IMR-90 (cell line): ENCODE results near the gene CDA. TPM values are rescaled to one million over a fixed set of nuclear protein-coding genes. Genes with fewer than 3 reads are reported as not detected.

ENCODE experiments used
- ATAC-seq: fragments of 200-7000 bp; cut with Tn5 transposase; 2 replicates; pipeline ENCODE4 v1.9.1; 2020; ENCODE audit warnings: low read depth, mild to moderate bottlenecking, moderate library complexity
- BruUV-seq: library from RNA; stranded (reverse); fragments of 400-500 nt; replicated peaks from 2 replicates; lab custom pipeline; 2021; lab: Mats Ljungman, UMichigan
- CTCF ChIA-PET: fragments of 300-600 bp; formaldehyde crosslinking; extraction: SDS; loops from one replicate; lab custom pipeline; 2021; ENCODE audit warnings: antibody characterized with exemption; lab: Yijun Ruan, JAX
- POLR2A ChIA-PET: fragments of 300-600 bp; sonication (Branson Sonifier 250); formaldehyde crosslinking; loops from one replicate; lab custom pipeline; 2022; ENCODE audit warnings: antibody characterized with exemption; ENCODE audit not compliant: unreplicated experiment; lab: Charles Lee
- DNase-seq: peaks from one replicate; pipeline ENCODE4 v3.0.0; 2013
- H2AFZ ChIP-seq: replicated peaks from 2 replicates; pipeline ENCODE3; 2013; ENCODE audit warnings: low read length, mild to moderate bottlenecking; ENCODE audit not compliant: poor library complexity
- H2AK5ac ChIP-seq: 2 replicates; pipeline ENCODE4 v1.6.1; 2013; ENCODE audit warnings: low read depth, low read length, inconsistent platforms
- H2AK9ac ChIP-seq: replicated peaks from 2 replicates; pipeline ENCODE3; 2013; ENCODE audit warnings: mild to moderate bottlenecking, low read depth, low read length, moderate library complexity; ENCODE audit not compliant: poor library complexity
- H2BK120ac ChIP-seq: 2 replicates; pipeline ENCODE4 v1.6.1; 2013; ENCODE audit warnings: low read depth, low read length, inconsistent platforms
- H2BK15ac ChIP-seq: 3 replicates; pipeline ENCODE4 v1.6.1; 2013; ENCODE audit warnings: low read depth, low read length, inconsistent platforms
- H2BK20ac ChIP-seq: 2 replicates; pipeline ENCODE4 v1.6.1; 2013; ENCODE audit warnings: low read depth, mild to moderate bottlenecking, inconsistent platforms, low read length, moderate library complexity
- H2BK5ac ChIP-seq: 2 replicates; pipeline ENCODE4 v1.6.1; 2013; ENCODE audit warnings: mild to moderate bottlenecking, low read depth, low read length, inconsistent platforms; ENCODE audit not compliant: poor library complexity, severe bottlenecking
- H3K14ac ChIP-seq: replicated peaks from 2 replicates; pipeline ENCODE4 v1.6.1; 2013; ENCODE audit warnings: low read depth, low read length, inconsistent platforms
- H3K18ac ChIP-seq: 2 replicates; pipeline ENCODE4 v1.6.1; 2013; ENCODE audit warnings: low read depth, low read length, control low read depth
- H3K23ac ChIP-seq: 2 replicates; pipeline ENCODE4 v1.6.1; 2013; ENCODE audit warnings: low read depth, low read length, inconsistent platforms
- H3K27ac ChIP-seq: 2 replicates; pipeline ENCODE4 v1.5.1; 2013; ENCODE audit warnings: mild to moderate bottlenecking, control low read depth, low read length; ENCODE audit not compliant: insufficient read depth
- H3K27me3 ChIP-seq: 2 replicates; pipeline ENCODE4 v1.6.1; 2013; ENCODE audit warnings: low read length; ENCODE audit not compliant: control insufficient read depth, insufficient read depth
- H3K36me3 ChIP-seq: 2 replicates; pipeline ENCODE4 v1.6.1; 2013; ENCODE audit warnings: low read length, mixed read lengths; ENCODE audit not compliant: control insufficient read depth, insufficient read depth
- H3K4ac ChIP-seq: 2 replicates; pipeline ENCODE4 v1.6.1; 2013; ENCODE audit warnings: low read depth, low read length, inconsistent platforms
- H3K4me1 ChIP-seq: 2 replicates; pipeline ENCODE4 v1.6.1; 2013; ENCODE audit warnings: low read length, mixed read lengths; ENCODE audit not compliant: control insufficient read depth, insufficient read depth
- H3K4me2 ChIP-seq: 2 replicates; pipeline ENCODE4 v1.6.1; 2013; ENCODE audit warnings: low read depth, mild to moderate bottlenecking, control low read depth, low read length, moderate library complexity
- H3K4me3 ChIP-seq: 2 replicates; pipeline ENCODE4 v1.5.1; 2013; ENCODE audit warnings: low read depth, mild to moderate bottlenecking, control low read depth, low read length, moderate library complexity; ENCODE audit not compliant: insufficient read depth
- H3K56ac ChIP-seq: 2 replicates; pipeline ENCODE4 v1.6.1; 2013; ENCODE audit warnings: low read length, inconsistent platforms; ENCODE audit not compliant: insufficient read depth; ENCODE audit errors: extremely low read depth
- H3K79me1 ChIP-seq, 2 experiments: 2 replicates each; pipeline ENCODE4 v1.6.1; 2013; ENCODE audit warnings: low read length in 2 of 2, inconsistent platforms in 1 of 2, low read depth in 1 of 2
- H3K9ac ChIP-seq: 2 replicates; pipeline ENCODE4 v1.6.1; 2013; ENCODE audit warnings: low read depth, low read length, control low read depth
- H3K9me1 ChIP-seq: 2 replicates; pipeline ENCODE4 v1.6.1; 2013; ENCODE audit warnings: low read length, inconsistent platforms; ENCODE audit not compliant: insufficient read depth
- H3K9me3 ChIP-seq: 2 replicates; pipeline ENCODE4 v1.6.1; 2013; ENCODE audit warnings: low read length; ENCODE audit not compliant: control insufficient read depth, insufficient read depth
- H4K20me1 ChIP-seq: 2 replicates; pipeline ENCODE4 v1.6.1; 2013; ENCODE audit warnings: low read length, inconsistent platforms; ENCODE audit not compliant: insufficient read depth
- H4K5ac ChIP-seq: 2 replicates; pipeline ENCODE4 v1.6.1; 2013; ENCODE audit warnings: mild to moderate bottlenecking, low read depth, low read length, control low read depth
- H4K8ac ChIP-seq, 2 experiments: 2 replicates each; pipeline ENCODE4 v1.6.1; 2013; ENCODE audit warnings: low read depth in 2 of 2, low read length in 2 of 2, control low read depth in 1 of 2, inconsistent platforms in 1 of 2
- H4K91ac ChIP-seq: 2 replicates; pipeline ENCODE4 v1.6.1; 2013; ENCODE audit warnings: low read depth, low read length, inconsistent platforms; ENCODE audit not compliant: insufficient read depth
- CEBPB ChIP-seq: IDR thresholded peaks from 2 replicates; pipeline ENCODE4 v1.6.1; 2012; ENCODE audit warnings: low read depth, low read length, improper control_type of control experiment
- CHD1 ChIP-seq: IDR thresholded peaks from 2 replicates; pipeline ENCODE4 v1.6.1; 2012; ENCODE audit warnings: low read depth, low read length, improper control_type of control experiment
- ELK1 ChIP-seq: fragments of 150-350 bp; IDR thresholded peaks from 2 replicates; pipeline ENCODE4 v1.6.1; 2016; ENCODE audit warnings: low read depth, mild to moderate bottlenecking, low read length, moderate library complexity, borderline replicate concordance
- WGBS, 2 experiments: methylation state at CpG; one replicate each; pipeline versions ENCODE4 v1.1.5 to v1.1.7; 2013; ENCODE audit warnings: missing lambda C conversion rate in 2 of 2; ENCODE audit not compliant: insufficient read length in 1 of 2; ENCODE audit errors: extremely low coverage in 2 of 2; 5-methylcytosine and 5-hydroxymethylcytosine counted together
- dilution Hi-C: fragments of 300-500 bp; cut with HindIII; formaldehyde crosslinking; loops from one replicate; pipeline ENCODE4 v1.14.3; 2018; ENCODE audit warnings: low sequenced_read_pairs; ENCODE audit not compliant: unreplicated experiment
- in situ Hi-C: fragments of 300-500 bp; cut with MboI; formaldehyde crosslinking; loops from 3 replicates; pipeline ENCODE4 v1.14.3; 2019; ENCODE audit warnings: low sequenced_read_pairs, inconsistent platforms, mixed read lengths
- intact Hi-C: fragments of 100-400 bp; cut with micrococcal nuclease; formaldehyde crosslinking; loops from 2 replicates; pipeline ENCODE4 v1.10.0; 2022
- polyA plus RNA-seq, 3 experiments: library from polyadenylated mRNA; depleted of rRNA; stranded (reverse); fragments of >200 nt; gene quantifications; 2 replicates each; pipeline ENCODE4 v1.2.3, GENCODE V29; 2012; ENCODE audit warnings: low replicate concordance in 1 of 3
- total RNA-seq: library from RNA; depleted of rRNA; stranded (reverse); fragments of >200 nt; gene quantifications from 2 replicates; pipeline ENCODE4 v1.2.3, GENCODE V29; 2012

Gene CDA
- total and polyA plus RNA-seq, 2 of the 4 experiments (the other 2 are of a cell fraction): 0.90 to 9.4 TPM

- TF ChIP-seq CHD1: no peak
- no peak for TF ChIP-seq ELK1
- TF ChIP-seq CEBPB: peak; percentile 52; the same call in 1 of the 2 replicates
- Histone ChIP-seq H3K9ac (no peak overlapping the region), H3K36me3 (no peaks in the 10 kb centered on the region), H2BK120ac (peak overlapping the region; percentile 96), H3K79me1 (no peaks in the 10 kb centered on the region), H3K9me1 (peaks cover 26% of the 10 kb centered on the region), H3K27ac (peak overlapping the region; percentile 18; the same call in 1 of the 2 replicates), H3K9me3 (no peaks in the 10 kb centered on the region), H2BK20ac (peak overlapping the region; percentile 96), H3K27me3 (no peaks in the 10 kb centered on the region), H2AFZ (peak overlapping the region; percentile 50), H2AK5ac (peak overlapping the region; percentile 95), H4K8ac (peak overlapping the region; percentile 61 to 89), H3K4ac (peak overlapping the region; percentile 92), H2BK5ac (peak overlapping the region; percentile 98), H3K23ac (peak overlapping the region; percentile 90; the same call in 1 of the 2 replicates), H4K5ac (peak overlapping the region; percentile 80; the same call in 1 of the 2 replicates), H4K20me1 (no peaks in the 10 kb centered on the region), H3K18ac (peak overlapping the region; percentile 73; the same call in 1 of the 2 replicates), H2BK15ac (peak overlapping the region; percentile 90; the same call in 2 of the 3 replicates), H3K4me3 (no peak overlapping the region), H3K4me2 (no peak overlapping the region), H3K4me1 (peaks cover 22% of the 10 kb centered on the region), H4K91ac (peak overlapping the region; percentile 94), H3K14ac (peak overlapping the region; percentile 92), H2AK9ac (peak overlapping the region; percentile 96), H3K56ac (peak overlapping the region; percentile 7; the same call in 1 of the 2 replicates)
- ChIA-PET CTCF (no interaction called here), POLR2A (no interaction called here)
- in situ Hi-C loops (no loop called here), dilution Hi-C loops (no loop called here), intact Hi-C loops (no loop called here)
- ATAC-seq (no peak), DNase-seq (peak; percentile 12)
- WGBS, 2 experiments: no CpG with 5 or more reads among the region's 4 CpGs
- no TSS peak for BruUV-seq
Observed at GRCh38 chr1:20602851-20603450, 14.1 kb downstream of the CDA start.
